Osteoblast (primary cell): ENCODE measurements around the gene CDHR1. TPM values are rescaled to one million over a fixed set of nuclear protein-coding genes. Genes with fewer than 3 reads are reported as not detected.

Experiments used
- DNase-seq: peaks from one replicate; pipeline ENCODE4 v3.0.0; 2011; ENCODE audit warnings: low spot score, mixed read lengths; ENCODE audit not compliant: insufficient read length; ENCODE audit errors: missing footprints
- H2AFZ ChIP-seq: 2 replicates; pipeline ENCODE4 v1.6.0; 2011; ENCODE audit warnings: mild to moderate bottlenecking, low read length
- H3K27ac ChIP-seq: 2 replicates; pipeline ENCODE4 v1.5.1; 2011; ENCODE audit warnings: mild to moderate bottlenecking, low read depth, low read length, moderate library complexity
- H3K27me3 ChIP-seq: 2 replicates; pipeline ENCODE4 v1.6.0; 2012; ENCODE audit warnings: mild to moderate bottlenecking, control low read depth, inconsistent platforms, low read length, moderate library complexity; ENCODE audit not compliant: insufficient read depth
- H3K36me3 ChIP-seq: 2 replicates; pipeline ENCODE4 v1.5.1; 2011; ENCODE audit warnings: mild to moderate bottlenecking, low read length, control low read depth, moderate library complexity; ENCODE audit not compliant: insufficient read depth
- H3K4me1 ChIP-seq: 2 replicates; pipeline ENCODE4 v1.5.1; 2011; ENCODE audit warnings: mild to moderate bottlenecking, low read length, control low read depth, moderate library complexity; ENCODE audit not compliant: insufficient read depth
- H3K4me2 ChIP-seq: 2 replicates; pipeline ENCODE4 v1.6.0; 2011; ENCODE audit warnings: mild to moderate bottlenecking, low read length; ENCODE audit not compliant: insufficient read depth
- H3K4me3 ChIP-seq: fragments of 200-600 bp; sonication (generic); 3 replicates; pipeline ENCODE4 v1.5.1; 2012; ENCODE audit warnings: mild to moderate bottlenecking, low read length, inconsistent platforms; ENCODE audit not compliant: insufficient read depth
- H3K79me2 ChIP-seq: 2 replicates; pipeline ENCODE4 v1.6.0; 2012; ENCODE audit warnings: mild to moderate bottlenecking, low read length, control low read depth, inconsistent platforms; ENCODE audit not compliant: insufficient read depth
- H3K9me3 ChIP-seq: 2 replicates; pipeline ENCODE4 v1.5.1; 2011; ENCODE audit warnings: low read depth, low read length, control low read depth
- H4K20me1 ChIP-seq: 2 replicates; pipeline ENCODE4 v1.6.0; 2012; ENCODE audit warnings: mild to moderate bottlenecking, low read length, control low read depth; ENCODE audit not compliant: insufficient read depth
- CTCF ChIP-seq: IDR thresholded peaks from 2 replicates; pipeline ENCODE4 v1.5.1; 2011; ENCODE audit warnings: mild to moderate bottlenecking, low read depth, low read length, moderate library complexity; ENCODE audit errors: extremely low read depth
- total RNA-seq: library from RNA; depleted of rRNA; stranded (reverse); fragments of >200 nt; gene quantifications from 2 replicates; pipeline ENCODE4 v1.2.3, GENCODE V29; 2012

The CDHR1 gene
- total RNA-seq, 1 donor: under 0.01 TPM

GRCh38 chr10:84233940-84234339, 39.6 kb downstream of the CDHR1 start:
- H3K27me3 ChIP-seq: no peaks in the 10 kb centered on the region
- no peaks in the 10 kb centered on the region for H3K9me3 ChIP-seq
- no peak for TF ChIP-seq CTCF
- no peaks in the 10 kb centered on the region for H3K4me1 ChIP-seq
- H3K4me2 ChIP-seq: no peak overlapping the region
- H3K36me3 ChIP-seq: no peaks in the 10 kb centered on the region
- DNase-seq: no peak
- H2AFZ ChIP-seq: no peak overlapping the region
- H3K79me2 ChIP-seq: no peaks in the 10 kb centered on the region
- H3K27ac ChIP-seq: no peak overlapping the region
- H4K20me1 ChIP-seq: no peaks in the 10 kb centered on the region
- H3K4me3 ChIP-seq: no peak overlapping the region

DNA sequence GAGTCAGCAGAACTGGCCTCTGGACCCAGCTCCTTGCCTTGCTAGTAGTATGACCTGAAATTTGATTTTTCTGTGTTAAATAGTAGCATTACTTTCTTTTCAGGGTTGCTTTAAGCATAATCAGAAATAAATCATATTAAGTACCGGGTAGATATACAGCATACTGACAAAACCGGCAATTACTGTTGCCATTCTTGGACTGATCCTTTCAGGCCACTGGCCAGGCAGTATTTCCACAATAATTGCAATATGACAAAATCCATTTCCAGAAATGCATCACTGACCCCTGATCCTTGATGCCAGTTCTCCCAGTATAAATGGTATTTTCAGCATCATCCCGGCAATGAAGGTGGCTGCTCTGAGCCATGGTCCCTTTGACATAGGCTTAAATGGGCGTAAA, 40.1 kb downstream of the CDHR1 start:
- DNase-seq: no peak
- no peaks in the 10 kb centered on the region for H3K36me3 ChIP-seq
- no peaks in the 10 kb centered on the region for H3K4me1 ChIP-seq
- no peaks in the 10 kb centered on the region for H3K79me2 ChIP-seq
- no peaks in the 10 kb centered on the region for H3K9me3 ChIP-seq
- H2AFZ ChIP-seq: no peak overlapping the region
- no peak overlapping the region for H3K27ac ChIP-seq
- no peaks in the 10 kb centered on the region for H3K27me3 ChIP-seq
- TF ChIP-seq CTCF: no peak
- no peak overlapping the region for H3K4me2 ChIP-seq
- H3K4me3 ChIP-seq: no peak overlapping the region
- H4K20me1 ChIP-seq: no peaks in the 10 kb centered on the region

DNA sequence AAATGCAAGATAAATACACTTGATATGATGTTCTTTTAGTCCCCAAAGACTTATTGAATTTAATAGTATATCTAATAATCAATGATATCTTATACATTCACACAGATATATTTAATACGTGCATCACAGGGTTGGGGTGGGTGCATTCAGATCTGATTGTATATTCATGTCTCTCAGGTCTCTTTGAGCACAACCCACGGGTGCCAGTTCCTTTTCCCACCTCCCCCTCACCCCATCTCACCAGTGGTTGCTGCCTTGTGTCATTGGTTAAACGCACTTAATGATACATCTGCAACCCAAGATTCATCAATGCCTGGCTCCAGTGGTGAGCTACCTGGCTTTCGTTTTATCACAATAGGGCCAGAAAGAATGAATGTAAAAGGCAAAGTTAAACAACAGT, 40.8 kb downstream of the CDHR1 start:
- no peak overlapping the region for H3K27ac ChIP-seq

GRCh38 chr10:84236807-84237198, 42.5 kb downstream of the CDHR1 start:
- H3K4me1 ChIP-seq: no peaks in the 10 kb centered on the region
- H3K36me3 ChIP-seq: no peaks in the 10 kb centered on the region
- no peak overlapping the region for H3K4me2 ChIP-seq
- H4K20me1 ChIP-seq: no peaks in the 10 kb centered on the region
- H2AFZ ChIP-seq: no peak overlapping the region
- no peak overlapping the region for H3K27ac ChIP-seq
- no peak for DNase-seq
- TF ChIP-seq CTCF: no peak
- no peaks in the 10 kb centered on the region for H3K9me3 ChIP-seq
- no peaks in the 10 kb centered on the region for H3K27me3 ChIP-seq
- no peaks in the 10 kb centered on the region for H3K79me2 ChIP-seq
- H3K4me3 ChIP-seq: no peak overlapping the region

More for the DNA sequence above, 40.8 kb downstream of the CDHR1 start:
- Histone ChIP-seq H3K9me3 (no peaks in the 10 kb centered on the region), H3K4me3 (no peak overlapping the region), H2AFZ (no peak overlapping the region), H3K36me3 (no peaks in the 10 kb centered on the region), H3K27me3 (no peaks in the 10 kb centered on the region), H3K79me2 (no peaks in the 10 kb centered on the region), H4K20me1 (no peaks in the 10 kb centered on the region), H3K4me2 (no peak overlapping the region), H3K4me1 (no peaks in the 10 kb centered on the region)
- TF ChIP-seq CTCF: no peak
- DNase-seq: no peak
